HEK293 (cell line): ENCODE results near the gene NCKAP5.

Source experiments
- CTCF ChIA-PET: fragments of 350-600 bp; formaldehyde crosslinking; extraction: SDS; loops from one replicate; lab custom pipeline; 2021; ENCODE audit warnings: antibody characterized with exemption; lab: Yijun Ruan, JAX
- POLR2A ChIA-PET: fragments of 300-600 bp; formaldehyde crosslinking; extraction: SDS; loops from one replicate; lab custom pipeline; 2020; ENCODE audit warnings: antibody characterized with exemption, inconsistent platforms; lab: Yijun Ruan, JAX
- H3K27ac ChIP-seq: fragments of 200-500 bp; sonication (Bioruptor generic); 2 replicates; pipeline ENCODE4 v1.5.1; 2014; ENCODE audit warnings: low read depth, low read length, control low read depth, inconsistent platforms; ENCODE audit errors: extremely low read depth
- H3K36me3 ChIP-seq, 2 experiments: fragments of 200-500 bp in 1 of 2; sonication (Bioruptor generic) in 1 of 2; 1 replicate in 1 of 2; 2 replicates in 1 of 2; pipeline ENCODE4 v1.5.1; 2014 to 2017; ENCODE audit warnings: inconsistent platforms in 2 of 2, low read length in 2 of 2; ENCODE audit not compliant: control insufficient read depth in 2 of 2, insufficient read depth in 1 of 2
- H3K4me1 ChIP-seq: fragments of 200-500 bp; sonication (Bioruptor generic); 2 replicates; pipeline ENCODE4 v1.5.1; 2014; ENCODE audit warnings: mild to moderate bottlenecking, low read length, inconsistent platforms; ENCODE audit not compliant: control insufficient read depth, insufficient read depth
- H3K4me3 ChIP-seq: 2 replicates; pipeline ENCODE4 v1.5.1; 2011; ENCODE audit warnings: low read depth, mild to moderate bottlenecking, control low read depth, low read length, moderate library complexity
- H3K9me3 ChIP-seq: fragments of 200-500 bp; sonication (Bioruptor generic); 2 replicates; pipeline ENCODE4 v1.5.1; 2014; ENCODE audit warnings: low read depth, low read length, inconsistent platforms; ENCODE audit not compliant: control insufficient read depth, insufficient read depth
- KLF9 ChIP-seq: fragments of 450-650 bp; formaldehyde crosslinking; IDR thresholded peaks from 2 replicates; pipeline ENCODE4 v1.5.1; 2016; ENCODE audit warnings: missing biosample characterization, missing genetic modification characterization, low read depth
- SALL2 ChIP-seq: fragments of 450-650 bp; formaldehyde crosslinking; IDR thresholded peaks from 2 replicates; pipeline ENCODE4 v1.5.0; 2017; ENCODE audit warnings: missing biosample characterization, mild to moderate bottlenecking, missing genetic modification characterization, borderline replicate concordance
- ZBTB21 ChIP-seq: fragments of 450-650 bp; formaldehyde crosslinking; IDR thresholded peaks from 2 replicates; pipeline ENCODE4 v1.5.1; 2017; ENCODE audit warnings: missing biosample characterization, missing genetic modification characterization
- ZEB2 ChIP-seq: fragments of 450-650 bp; formaldehyde crosslinking; IDR thresholded peaks from 2 replicates; pipeline ENCODE4 v1.5.1; 2016; ENCODE audit warnings: missing biosample characterization, missing genetic modification characterization
- ZNF112 ChIP-seq: fragments of 450-650 bp; formaldehyde crosslinking; IDR thresholded peaks from 2 replicates; pipeline ENCODE4 v1.5.0; 2017; ENCODE audit warnings: missing biosample characterization, missing genetic modification characterization
- ZNF19 ChIP-seq: fragments of 450-650 bp; formaldehyde crosslinking; IDR thresholded peaks from 2 replicates; pipeline ENCODE4; 2016; ENCODE audit warnings: missing biosample characterization, missing genetic modification characterization, low read depth
- ZNF202 ChIP-seq: fragments of 450-650 bp; formaldehyde crosslinking; IDR thresholded peaks from 2 replicates; pipeline ENCODE4 v1.5.1; 2016; ENCODE audit warnings: missing biosample characterization, missing genetic modification characterization, borderline replicate concordance
- ZNF214 ChIP-seq: fragments of 450-650 bp; formaldehyde crosslinking; IDR thresholded peaks from 2 replicates; pipeline ENCODE4 v1.5.1; 2017; ENCODE audit warnings: missing biosample characterization, mild to moderate bottlenecking, missing genetic modification characterization, borderline replicate concordance
- ZNF221 ChIP-seq: fragments of 450-650 bp; formaldehyde crosslinking; IDR thresholded peaks from 2 replicates; pipeline ENCODE4 v1.5.1; 2017; ENCODE audit warnings: missing biosample characterization, missing genetic modification characterization, borderline replicate concordance
- ZNF23 ChIP-seq: fragments of 450-650 bp; formaldehyde crosslinking; IDR thresholded peaks from 2 replicates; pipeline ENCODE4 v1.5.1; 2016; ENCODE audit warnings: missing biosample characterization, missing genetic modification characterization, borderline replicate concordance
- ZNF274 ChIP-seq, 2 experiments: fragments of 200-500 bp in 1 of 2; fragments of 450-650 bp in 1 of 2; sonication (Bioruptor generic) in 1 of 2; formaldehyde crosslinking in 1 of 2; IDR thresholded peaks; 2 replicates each; pipeline versions ENCODE4 v1.5.1 to v1.6.1; 2014 to 2016; ENCODE audit warnings: borderline replicate concordance in 1 of 2, inconsistent platforms in 1 of 2, low read length in 1 of 2, missing biosample characterization in 1 of 2, missing genetic modification characterization in 1 of 2
- ZNF350 ChIP-seq: fragments of 450-650 bp; formaldehyde crosslinking; IDR thresholded peaks from 2 replicates; pipeline ENCODE4 v1.5.0; 2017; ENCODE audit warnings: missing biosample characterization, mild to moderate bottlenecking, missing genetic modification characterization
- ZNF391 ChIP-seq: fragments of 450-650 bp; formaldehyde crosslinking; IDR thresholded peaks from 2 replicates; pipeline ENCODE4 v1.5.1; 2016; ENCODE audit warnings: low read depth, missing biosample characterization, missing genetic modification characterization, borderline replicate concordance
- ZNF404 ChIP-seq: fragments of 450-650 bp; formaldehyde crosslinking; IDR thresholded peaks from 2 replicates; pipeline ENCODE4 v1.5.1; 2017; ENCODE audit warnings: missing biosample characterization, missing genetic modification characterization
- ZNF423 ChIP-seq: fragments of 450-650 bp; formaldehyde crosslinking; IDR thresholded peaks from 2 replicates; pipeline ENCODE4 v1.5.1; 2016; ENCODE audit warnings: missing biosample characterization, missing genetic modification characterization
- ZNF530 ChIP-seq: fragments of 450-650 bp; formaldehyde crosslinking; IDR thresholded peaks from 2 replicates; pipeline ENCODE4 v1.5.1; 2016; ENCODE audit warnings: low read depth, missing biosample characterization, missing genetic modification characterization
- ZNF558 ChIP-seq: fragments of 450-650 bp; formaldehyde crosslinking; IDR thresholded peaks from 2 replicates; pipeline ENCODE4 v1.5.1; 2016; ENCODE audit warnings: missing biosample characterization, missing genetic modification characterization
- ZNF560 ChIP-seq: fragments of 450-650 bp; formaldehyde crosslinking; IDR thresholded peaks from 2 replicates; pipeline ENCODE4 v1.5.1; 2017; ENCODE audit warnings: missing biosample characterization, missing genetic modification characterization, borderline replicate concordance
- ZNF623 ChIP-seq: fragments of 450-650 bp; formaldehyde crosslinking; IDR thresholded peaks from 2 replicates; pipeline ENCODE4 v1.5.1; 2016; ENCODE audit warnings: missing biosample characterization, missing genetic modification characterization
- ZNF747 ChIP-seq: fragments of 450-650 bp; formaldehyde crosslinking; IDR thresholded peaks from 2 replicates; pipeline ENCODE4 v1.5.1; 2016; ENCODE audit warnings: missing biosample characterization, missing genetic modification characterization
- ZNF76 ChIP-seq: fragments of 450-650 bp; formaldehyde crosslinking; IDR thresholded peaks from 2 replicates; pipeline ENCODE4; 2016; ENCODE audit warnings: low read depth, missing biosample characterization, missing genetic modification characterization, borderline replicate concordance
- ZNF776 ChIP-seq: fragments of 450-650 bp; formaldehyde crosslinking; IDR thresholded peaks from 2 replicates; pipeline ENCODE4 v1.5.0; 2017; ENCODE audit warnings: missing biosample characterization, missing genetic modification characterization, borderline replicate concordance
- ZNF785 ChIP-seq: fragments of 450-650 bp; formaldehyde crosslinking; IDR thresholded peaks from 2 replicates; pipeline ENCODE4 v1.5.1; 2016; ENCODE audit warnings: missing biosample characterization, missing genetic modification characterization
- ZNF792 ChIP-seq: fragments of 450-650 bp; formaldehyde crosslinking; IDR thresholded peaks from 2 replicates; pipeline ENCODE4 v1.5.1; 2016; ENCODE audit warnings: missing biosample characterization, missing genetic modification characterization
- ZSCAN16 ChIP-seq: fragments of 450-650 bp; formaldehyde crosslinking; IDR thresholded peaks from 2 replicates; pipeline ENCODE4 v1.5.1; 2016; ENCODE audit warnings: missing biosample characterization, missing genetic modification characterization
- TF ChIP-seq, protein P1 (sequence below): sonication (generic); formaldehyde crosslinking; IDR thresholded peaks from 2 replicates; pipeline ENCODE4 v1.8.1; 2022; ENCODE audit warnings: mild to moderate bottlenecking, moderate library complexity, missing genetic modification reagents
- TF ChIP-seq, protein P2 (sequence below): fragments of 450-650 bp; formaldehyde crosslinking; IDR thresholded peaks from 2 replicates; pipeline ENCODE4 v1.5.1; 2016; ENCODE audit warnings: missing biosample characterization, missing genetic modification characterization
- TF ChIP-seq, protein P3 (sequence below): fragments of 450-650 bp; formaldehyde crosslinking; IDR thresholded peaks from 2 replicates; pipeline ENCODE4 v1.5.1; 2016; ENCODE audit warnings: missing biosample characterization, missing genetic modification characterization
- TF ChIP-seq, protein P4 (sequence below): fragments of 450-650 bp; formaldehyde crosslinking; IDR thresholded peaks from 2 replicates; pipeline ENCODE4; 2016; ENCODE audit warnings: missing biosample characterization, missing genetic modification characterization
- TF ChIP-seq, protein P5 (sequence below): fragments of 450-650 bp; formaldehyde crosslinking; IDR thresholded peaks from 2 replicates; pipeline ENCODE4 v1.5.1; 2016; ENCODE audit warnings: missing biosample characterization, missing genetic modification characterization

NCKAP5 gene

DNA sequence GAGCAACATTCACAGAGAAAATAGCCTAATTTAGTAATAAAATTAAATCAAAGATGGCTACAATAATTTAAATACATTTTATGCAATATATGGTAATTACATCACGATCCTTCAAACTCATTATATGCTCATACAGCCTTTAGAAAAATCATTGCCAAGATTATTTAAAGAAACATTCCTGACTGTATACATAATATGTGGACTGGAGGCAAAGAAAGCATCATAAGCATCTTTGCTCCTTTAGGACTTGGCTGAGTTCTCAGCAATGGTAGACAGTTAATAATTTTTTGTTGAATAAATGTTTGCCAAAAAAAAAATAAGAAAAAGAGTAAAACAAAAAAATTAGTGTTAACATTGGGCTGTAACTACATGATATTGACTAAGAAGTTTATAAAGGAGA lies 26.9 kb downstream of the NCKAP5 start (continued):
- no peak for TF ChIP-seq ZNF202 (tag by site-specific recombination)
- TF ChIP-seq, protein P1, sequence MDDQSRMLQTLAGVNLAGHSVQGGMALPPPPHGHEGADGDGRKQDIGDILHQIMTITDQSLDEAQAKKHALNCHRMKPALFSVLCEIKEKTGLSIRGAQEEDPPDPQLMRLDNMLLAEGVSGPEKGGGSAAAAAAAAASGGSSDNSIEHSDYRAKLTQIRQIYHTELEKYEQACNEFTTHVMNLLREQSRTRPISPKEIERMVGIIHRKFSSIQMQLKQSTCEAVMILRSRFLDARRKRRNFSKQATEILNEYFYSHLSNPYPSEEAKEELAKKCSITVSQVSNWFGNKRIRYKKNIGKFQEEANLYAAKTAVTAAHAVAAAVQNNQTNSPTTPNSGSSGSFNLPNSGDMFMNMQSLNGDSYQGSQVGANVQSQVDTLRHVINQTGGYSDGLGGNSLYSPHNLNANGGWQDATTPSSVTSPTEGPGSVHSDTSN, result no peak
- TF ChIP-seq ZSCAN16 (tag by site-specific recombination), result no peak
- no peak for TF ChIP-seq ZNF112 (tag by site-specific recombination)
- TF ChIP-seq ZNF558 (tag by site-specific recombination), result no peak
- no peak for TF ChIP-seq KLF9 (tag by site-specific recombination)
- TF ChIP-seq, all 188 proteins: peak for 0

DNA sequence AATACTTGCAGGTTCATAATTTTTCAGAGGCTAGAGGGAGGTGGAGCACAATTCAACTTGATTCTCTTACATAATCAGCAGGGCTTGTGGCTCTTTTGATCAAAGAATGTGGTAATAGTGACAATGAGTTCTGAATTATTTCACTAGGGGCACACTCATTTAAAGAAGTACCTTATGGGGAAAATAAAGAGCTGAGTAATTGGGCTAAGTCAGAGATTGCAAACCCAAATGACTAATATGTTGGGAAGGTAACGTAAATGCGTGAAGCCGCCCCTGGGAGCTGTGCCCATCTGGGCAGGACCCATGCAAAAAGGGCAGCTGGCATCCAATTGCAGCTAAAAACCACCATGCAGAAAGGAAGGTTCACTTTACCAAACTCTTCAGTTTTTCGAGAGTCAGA lies 35.3 kb downstream of the NCKAP5 start:
- no peaks in the 10 kb centered on the region for H3K4me1 ChIP-seq
- no peaks in the 10 kb centered on the region for H3K36me3 ChIP-seq
- CTCF ChIA-PET, result interaction anchor here (0.7 kb wide), 1 partner anchor 18 kb away, joined by 3 read pairs; no protein-coding TSS in a partner anchor

DNA sequence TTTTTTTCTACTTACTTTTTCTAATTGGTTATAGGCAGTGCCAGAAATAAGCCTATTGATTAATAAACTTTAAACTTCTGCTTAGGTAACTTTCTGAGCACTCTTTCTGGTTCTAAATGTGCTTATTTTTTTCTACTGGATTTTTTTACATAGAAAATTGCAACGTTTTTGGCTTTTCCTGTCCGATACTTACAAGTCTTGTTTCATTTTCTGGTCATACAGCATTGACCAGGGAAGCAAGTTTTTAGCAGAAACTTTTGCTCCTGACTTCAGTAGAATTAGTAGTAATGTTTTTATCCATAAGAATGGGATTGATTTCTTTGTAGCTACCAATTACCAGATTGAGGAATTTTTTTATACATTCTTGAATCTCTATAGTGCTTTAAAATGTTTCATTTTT lies 36.9 kb downstream of the NCKAP5 start:
- no peaks in the 10 kb centered on the region for H3K9me3 ChIP-seq
- CTCF ChIA-PET, result no interaction called here
- POLR2A ChIA-PET, result no interaction called here
- H3K4me3 ChIP-seq, result no peak overlapping the region
- H3K4me1 ChIP-seq, result no peaks in the 10 kb centered on the region
- no peak overlapping the region for H3K27ac ChIP-seq
- no peak for TF ChIP-seq ZNF747 (tag by site-specific recombination)
- no peak for TF ChIP-seq ZNF792
- no peak for TF ChIP-seq ZNF530
- TF ChIP-seq ZNF623 (tag by site-specific recombination), result no peak
- TF ChIP-seq ZNF350, result no peak
- no peak for TF ChIP-seq ZNF76 (tag by site-specific recombination)
- TF ChIP-seq ZNF404 (tag by site-specific recombination), result no peak
- no peaks in the 10 kb centered on the region for H3K36me3 ChIP-seq

More for the DNA sequence above, 35.3 kb downstream of the NCKAP5 start:
- TF ChIP-seq, protein P2, sequence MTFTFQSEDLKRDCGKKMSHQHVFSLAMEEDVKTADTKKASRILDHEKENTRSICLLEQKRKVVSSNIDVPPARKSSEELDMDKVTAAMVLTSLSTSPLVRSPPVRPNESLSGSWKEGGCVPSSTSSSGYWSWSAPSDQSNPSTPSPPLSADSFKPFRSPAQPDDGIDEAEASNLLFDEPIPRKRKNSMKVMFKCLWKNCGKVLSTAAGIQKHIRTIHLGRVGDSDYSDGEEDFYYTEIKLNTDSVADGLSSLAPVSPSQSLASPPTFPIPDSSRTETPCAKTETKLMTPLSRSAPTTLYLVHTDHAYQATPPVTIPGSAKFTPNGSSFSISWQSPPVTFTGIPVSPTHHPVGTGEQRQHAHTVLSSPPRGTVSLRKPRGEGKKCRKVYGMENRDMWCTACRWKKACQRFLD, result no peak
- no peak for TF ChIP-seq ZNF776
- TF ChIP-seq ZNF274 (IDR thresholded peaks at IDR 0.05; ENCODE audit: low read length), result no peak
- no peak for TF ChIP-seq ZNF274 (tag by site-specific recombination; IDR thresholded peaks at IDR 0.05; ENCODE audit: borderline replicate concordance)
- TF ChIP-seq ZNF19 (tag by site-specific recombination), result no peak
- TF ChIP-seq ZNF391 (tag by site-specific recombination), result no peak
- no peak for TF ChIP-seq SALL2
- TF ChIP-seq, protein P3, sequence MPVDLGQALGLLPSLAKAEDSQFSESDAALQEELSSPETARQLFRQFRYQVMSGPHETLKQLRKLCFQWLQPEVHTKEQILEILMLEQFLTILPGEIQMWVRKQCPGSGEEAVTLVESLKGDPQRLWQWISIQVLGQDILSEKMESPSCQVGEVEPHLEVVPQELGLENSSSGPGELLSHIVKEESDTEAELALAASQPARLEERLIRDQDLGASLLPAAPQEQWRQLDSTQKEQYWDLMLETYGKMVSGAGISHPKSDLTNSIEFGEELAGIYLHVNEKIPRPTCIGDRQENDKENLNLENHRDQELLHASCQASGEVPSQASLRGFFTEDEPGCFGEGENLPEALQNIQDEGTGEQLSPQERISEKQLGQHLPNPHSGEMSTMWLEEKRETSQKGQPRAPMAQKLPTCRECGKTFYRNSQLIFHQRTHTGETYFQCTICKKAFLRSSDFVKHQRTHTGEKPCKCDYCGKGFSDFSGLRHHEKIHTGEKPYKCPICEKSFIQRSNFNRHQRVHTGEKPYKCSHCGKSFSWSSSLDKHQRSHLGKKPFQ (tag by site-specific recombination), result no peak
- no peak for TF ChIP-seq ZNF23 (tag by site-specific recombination)
- TF ChIP-seq ZNF214 (tag by site-specific recombination), result no peak
- no peak for TF ChIP-seq ZBTB21 (tag by site-specific recombination)
- TF ChIP-seq ZSCAN16 (tag by site-specific recombination), result no peak
- TF ChIP-seq ZNF560 (tag by site-specific recombination), result no peak
- TF ChIP-seq ZNF221, result no peak
- TF ChIP-seq, protein P4, sequence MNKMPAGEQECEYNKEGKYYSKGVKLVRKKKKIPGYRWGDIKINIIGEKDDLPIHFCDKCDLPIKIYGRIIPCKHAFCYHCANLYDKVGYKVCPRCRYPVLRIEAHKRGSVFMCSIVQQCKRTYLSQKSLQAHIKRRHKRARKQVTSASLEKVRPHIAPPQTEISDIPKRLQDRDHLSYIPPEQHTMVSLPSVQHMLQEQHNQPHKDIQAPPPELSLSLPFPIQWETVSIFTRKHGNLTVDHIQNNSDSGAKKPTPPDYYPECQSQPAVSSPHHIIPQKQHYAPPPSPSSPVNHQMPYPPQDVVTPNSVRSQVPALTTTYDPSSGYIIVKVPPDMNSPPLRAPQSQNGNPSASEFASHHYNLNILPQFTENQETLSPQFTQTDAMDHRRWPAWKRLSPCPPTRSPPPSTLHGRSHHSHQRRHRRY, result no peak
- TF ChIP-seq, protein P5, sequence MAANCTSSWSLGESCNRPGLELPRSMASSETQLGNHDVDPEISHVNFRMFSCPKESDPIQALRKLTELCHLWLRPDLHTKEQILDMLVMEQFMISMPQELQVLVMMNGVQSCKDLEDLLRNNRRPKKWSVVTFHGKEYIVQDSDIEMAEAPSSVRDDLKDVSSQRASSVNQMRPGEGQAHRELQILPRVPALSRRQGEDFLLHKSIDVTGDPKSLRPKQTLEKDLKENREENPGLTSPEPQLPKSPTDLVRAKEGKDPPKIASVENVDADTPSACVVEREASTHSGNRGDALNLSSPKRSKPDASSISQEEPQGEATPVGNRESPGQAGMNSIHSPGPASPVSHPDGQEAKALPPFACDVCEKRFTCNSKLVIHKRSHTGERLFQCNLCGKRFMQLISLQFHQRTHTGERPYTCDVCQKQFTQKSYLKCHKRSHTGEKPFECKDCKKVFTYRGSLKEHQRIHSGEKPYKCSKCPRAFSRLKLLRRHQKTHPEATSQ (tag by site-specific recombination), result no peak
- no peak for TF ChIP-seq ZNF423 (tag by site-specific recombination)
- no peak for TF ChIP-seq ZEB2 (tag by site-specific recombination)
- no peak for TF ChIP-seq ZNF785 (tag by site-specific recombination)
- TF ChIP-seq, all 188 proteins: peak for 0
- POLR2A ChIA-PET, result no interaction called here
- H3K4me3 ChIP-seq, result no peak overlapping the region
- H3K27ac ChIP-seq, result no peak overlapping the region
- H3K9me3 ChIP-seq, result no peaks in the 10 kb centered on the region
